Thymus (tissue), 14 donors: Measurements from ENCODE around the gene SP9. TPM values are rescaled to one million over a fixed set of nuclear protein-coding genes. Genes with fewer than 3 reads are reported as not detected.

ENCODE experiments used
- DNase-seq, 9 donors: peaks; one replicate each; pipeline ENCODE4 v3.0.0-alpha.2; 2013; ENCODE audit warnings: low spot score in 9 of 9, low read depth in 6 of 9, missing footprints in 1 of 9
- H3K27ac ChIP-seq, 2 donors: one replicate each; pipeline ENCODE4 v1.5.1; 2013; ENCODE audit warnings: control low read depth in 1 of 2, low read depth in 1 of 2, low read length in 1 of 2, mild to moderate bottlenecking in 1 of 2, moderate library complexity in 1 of 2
- H3K27me3 ChIP-seq, 2 donors: one replicate each; pipeline ENCODE4 v1.5.1; 2013; ENCODE audit warnings: low read length in 1 of 2; ENCODE audit not compliant: control insufficient read depth in 2 of 2, insufficient read depth in 1 of 2
- H3K36me3 ChIP-seq, 2 donors: one replicate each; pipeline ENCODE4 v1.5.1; 2013; ENCODE audit warnings: low read length in 1 of 2, mild to moderate bottlenecking in 1 of 2, moderate library complexity in 1 of 2; ENCODE audit not compliant: control insufficient read depth in 2 of 2, insufficient read depth in 2 of 2
- H3K4me1 ChIP-seq, 2 donors: one replicate each; pipeline ENCODE4 v1.5.1; 2013; ENCODE audit warnings: low read length in 2 of 2; ENCODE audit not compliant: control insufficient read depth in 2 of 2, insufficient read depth in 2 of 2
- H3K4me3 ChIP-seq, 2 donors: one replicate each; pipeline ENCODE4 v1.5.1; 2013; ENCODE audit warnings: low read length in 2 of 2, control low read depth in 1 of 2, mild to moderate bottlenecking in 1 of 2
- H3K9me3 ChIP-seq, 2 donors: one replicate each; pipeline ENCODE4 v1.5.1; 2013; ENCODE audit warnings: low read length in 1 of 2, mild to moderate bottlenecking in 1 of 2; ENCODE audit not compliant: control insufficient read depth in 2 of 2, insufficient read depth in 1 of 2
- WGBS: extraction: QIAGEN DNeasy Blood & Tissue Kit; methylation state at CpG from one replicate; pipeline ENCODE4 v1.1.7; 2013; 5-methylcytosine and 5-hydroxymethylcytosine counted together
- long read RNA-seq, 10 donors: transcript quantifications; one replicate each; lab custom pipeline, GENCODE V29; 2026
- polyA plus RNA-seq: library from polyadenylated mRNA; stranded (reverse); fragments of 200-250 nt; gene quantifications from one replicate; pipeline ENCODE4 v1.2.3, GENCODE V29; 2013
- total RNA-seq: library from RNA; stranded (reverse); fragments of 120-200 nt; gene quantifications from one replicate; pipeline ENCODE4 v1.2.4, GENCODE V29; 2013
- donor health status: healthy.

Gene SP9
- total RNA-seq (not detected), polyA plus RNA-seq (0.07 TPM)
- long read RNA-seq, donor 1 = 0 reads
- long read RNA-seq, donor 2 = 0 reads
- long read RNA-seq, donor 3 = 0 reads
- long read RNA-seq, donor 4 = 0 reads
- long read RNA-seq, donor 5 = 0 reads
- long read RNA-seq, donor 6 = 0 reads
- long read RNA-seq, donor 7 = 0 reads
- long read RNA-seq, donor 8 = 0 reads
- long read RNA-seq, donor 9 = 0 reads
- long read RNA-seq, donor 10 = 0 reads

DNA sequence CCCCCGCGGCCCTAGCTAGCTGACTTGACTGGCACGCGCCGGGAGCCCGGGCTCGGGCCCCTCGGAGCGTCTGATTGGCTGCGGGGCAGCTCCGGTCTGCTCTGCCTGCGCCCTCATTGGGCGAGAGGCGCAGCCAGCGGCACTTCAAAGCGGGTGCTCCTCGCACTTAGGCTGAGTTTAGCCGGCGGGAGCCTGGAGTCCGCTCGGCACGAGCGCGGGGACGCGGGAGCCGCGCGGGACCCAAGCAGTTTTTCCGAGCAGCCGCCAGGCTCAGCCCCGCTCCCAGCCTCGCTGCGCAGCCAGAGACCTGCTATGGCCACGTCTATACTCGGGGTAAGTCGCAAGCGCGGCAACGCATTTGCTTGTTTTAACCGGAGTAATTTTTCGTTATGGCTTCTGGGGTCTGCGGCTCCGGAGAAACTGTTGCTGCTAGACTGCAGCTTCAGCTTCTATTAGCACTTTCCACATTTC lies at the start of gene SP9:
SP9 (plus strand) TSS at position 174 of the 471 bp plus-strand sequence; CDS start at position 313, 139 bp downstream.
- peak in 4 of 9 donors; percentile 29 to 77 (median 70) for DNase-seq
- Histone ChIP-seq H3K27me3 (peaks cover 85 to 100% of the 10 kb centered on the region in 2 donors), H3K27ac (no peak within 1 kb of the TSS), H3K36me3 (no peaks in the 10 kb centered on the region), H3K4me1 (peaks cover 24 to 54% of the 10 kb centered on the region in 2 donors), H3K4me3 (peak within 1 kb of the TSS in 1 of 2 donors; percentile 49), H3K9me3 (peaks cover 7 to 24% of the 10 kb centered on the region in 2 donors)
- 3% methylated on average over 44 of the region's 44 CpGs for WGBS

GRCh38 chr2:174286172-174286571 lies 48.6 kb upstream of the SP9 start:
- 96% methylated on average over 2 of the region's 2 CpGs for WGBS
- Histone ChIP-seq H3K27ac (no peak overlapping the region), H3K36me3 (no peaks in the 10 kb centered on the region), H3K4me1 (no peaks in the 10 kb centered on the region), H3K9me3 (no peaks in the 10 kb centered on the region), H3K27me3 (no peaks in the 10 kb centered on the region), H3K4me3 (no peak overlapping the region)
- DNase-seq = no peak

GRCh38 chr2:174292908-174293307 lies 41.8 kb upstream of the SP9 start:
- WGBS = 99% methylated on average over 1 of the region's 1 CpG
- no peaks in the 10 kb centered on the region for H3K4me1 ChIP-seq
- no peak overlapping the region for H3K4me3 ChIP-seq
- no peak overlapping the region for H3K27ac ChIP-seq
- DNase-seq = no peak
- peaks cover 0 to 4% of the 10 kb centered on the region in 2 donors for H3K9me3 ChIP-seq
- no peaks in the 10 kb centered on the region for H3K36me3 ChIP-seq
- no peaks in the 10 kb centered on the region for H3K27me3 ChIP-seq

- H3K27ac ChIP-seq = no peak overlapping the region
- H3K4me1 ChIP-seq = no peaks in the 10 kb centered on the region
- peaks cover 0 to 2% of the 10 kb centered on the region in 2 donors for H3K27me3 ChIP-seq
- no peaks in the 10 kb centered on the region for H3K36me3 ChIP-seq
- 94% methylated on average over 3 of the region's 3 CpGs for WGBS
- no peak overlapping the region for H3K4me3 ChIP-seq
- no peak for DNase-seq
- no peaks in the 10 kb centered on the region for H3K9me3 ChIP-seq
These were observed 34.6 kb upstream of the SP9 start for GRCh38 chr2:174300114-174300513.

- WGBS = 95% methylated on average over 2 of the region's 2 CpGs
- Histone ChIP-seq H3K27me3 (peaks cover 0 to 36% of the 10 kb centered on the region in 2 donors), H3K36me3 (no peaks in the 10 kb centered on the region), H3K4me1 (no peaks in the 10 kb centered on the region), H3K9me3 (no peaks in the 10 kb centered on the region), H3K27ac (no peak overlapping the region), H3K4me3 (no peak overlapping the region)
- no peak for DNase-seq
These were observed 22.0 kb upstream of the SP9 start for GRCh38 chr2:174312581-174313234.

- WGBS = 86% methylated on average over 1 of the region's 1 CpG
- Histone ChIP-seq H3K27me3 (peaks cover 29 to 79% of the 10 kb centered on the region in 2 donors), H3K36me3 (no peaks in the 10 kb centered on the region), H3K4me1 (peaks cover 3 to 15% of the 10 kb centered on the region in 2 donors), H3K4me3 (no peak overlapping the region), H3K9me3 (peaks cover 1 to 12% of the 10 kb centered on the region in 2 donors), H3K27ac (no peak overlapping the region)
- DNase-seq = no peak
These were observed 12.6 kb upstream of the SP9 start for GRCh38 chr2:174322149-174322548.

DNA sequence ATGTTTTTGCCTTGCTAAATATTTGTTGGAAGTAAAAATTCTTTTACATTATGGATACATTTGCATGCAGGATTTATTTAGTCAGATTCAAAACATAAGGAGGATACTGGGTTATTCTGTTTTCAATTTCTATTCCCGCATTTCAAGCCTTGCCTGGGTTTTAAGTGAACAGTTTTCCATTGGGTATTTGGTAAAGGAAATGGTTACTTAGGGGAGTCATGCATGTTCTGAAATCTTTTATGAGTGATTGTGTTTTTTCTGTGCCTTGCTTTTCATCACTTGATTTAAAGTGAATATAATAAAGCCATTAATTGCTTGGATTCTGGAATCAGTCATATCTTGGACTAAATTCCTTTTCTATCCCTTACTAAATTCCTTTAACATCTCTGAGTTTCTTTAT lies 12.0 kb upstream of the SP9 start:
- H3K4me1 ChIP-seq = peaks cover 3 to 20% of the 10 kb centered on the region in 2 donors
- H3K4me3 ChIP-seq = no peak overlapping the region
- peaks cover 1 to 16% of the 10 kb centered on the region in 2 donors for H3K9me3 ChIP-seq
- WGBS = 93% methylated on average over 1 of the region's 1 CpG
- H3K27me3 ChIP-seq = peaks cover 29 to 85% of the 10 kb centered on the region in 2 donors
- H3K27ac ChIP-seq = no peak overlapping the region
- DNase-seq = no peak
- H3K36me3 ChIP-seq = no peaks in the 10 kb centered on the region

- H3K4me1 ChIP-seq = peaks cover 3 to 30% of the 10 kb centered on the region in 2 donors
- H3K27me3 ChIP-seq = peaks cover 40 to 94% of the 10 kb centered on the region in 2 donors
- no peak overlapping the region for H3K4me3 ChIP-seq
- DNase-seq = no peak
- 70% methylated on average over 2 of the region's 2 CpGs for WGBS
- H3K27ac ChIP-seq = no peak overlapping the region
- H3K36me3 ChIP-seq = no peaks in the 10 kb centered on the region
- peaks cover 1 to 21% of the 10 kb centered on the region in 2 donors for H3K9me3 ChIP-seq
These were observed 10.2 kb upstream of the SP9 start for GRCh38 chr2:174324530-174324929.
